PC-3 (cell line): ENCODE results near the gene CUTC. TPM values are rescaled to one million over a fixed set of nuclear protein-coding genes. Genes with fewer than 3 reads are reported as not detected.

Source experiments
- ATAC-seq: fragments of 200-7000 bp; cut with Tn5 transposase; 2 replicates; pipeline ENCODE4 v1.9.1; 2020; ENCODE audit warnings: mild to moderate bottlenecking, moderate library complexity
- BruUV-seq: library from RNA; stranded (reverse); fragments of 400-500 nt; replicated peaks from 2 replicates; lab custom pipeline; 2021; lab: Mats Ljungman, UMichigan
- CTCF ChIA-PET: fragments of 300-600 bp; sonication (Branson Sonifier 250); formaldehyde crosslinking; loops from one replicate; lab custom pipeline; 2022; ENCODE audit warnings: antibody characterized with exemption; lab: Charles Lee
- POLR2A ChIA-PET: fragments of 300-600 bp; sonication (Branson Sonifier 250); formaldehyde crosslinking; loops from one replicate; lab custom pipeline; 2022; ENCODE audit warnings: antibody characterized with exemption; ENCODE audit not compliant: unreplicated experiment; lab: Charles Lee
- DNase-seq: peaks from one replicate; pipeline ENCODE4 v3.0.0-alpha.2; 2015
- H2AFZ ChIP-seq: fragments of 300-600 bp; sonication (generic); 2 replicates; pipeline ENCODE4 v1.6.0; 2016; ENCODE audit warnings: antibody characterized with exemption, low read length
- H3F3A ChIP-seq: fragments of 300-600 bp; sonication (generic); one replicate; pipeline ENCODE4 v1.6.0; 2017; ENCODE audit warnings: antibody characterized with exemption, low read length, control low read depth, mild to moderate bottlenecking; ENCODE audit not compliant: unreplicated experiment
- H3K27ac ChIP-seq: fragments of 300-600 bp; sonication (generic); 2 replicates; pipeline ENCODE4 v1.5.1; 2016; ENCODE audit warnings: mild to moderate bottlenecking, low read length
- H3K27me3 ChIP-seq: fragments of 300-600 bp; sonication (generic); 2 replicates; pipeline ENCODE4 v1.6.1; 2016; ENCODE audit warnings: low read length, mixed read lengths
- H3K36me3 ChIP-seq: fragments of 300-600 bp; sonication (generic); 2 replicates; pipeline ENCODE4 v1.6.1; 2016; ENCODE audit warnings: low read depth, mixed run types, low read length, mixed read lengths
- H3K4me1 ChIP-seq: fragments of 300-600 bp; sonication (generic); 2 replicates; pipeline ENCODE4 v1.5.1; 2016; ENCODE audit warnings: low read length; ENCODE audit not compliant: insufficient read depth
- H3K4me2 ChIP-seq: fragments of 300-600 bp; sonication (generic); 2 replicates; pipeline ENCODE4 v1.6.0; 2016; ENCODE audit warnings: low read length
- H3K4me3 ChIP-seq: fragments of 300-600 bp; sonication (generic); 2 replicates; pipeline ENCODE4 v1.5.1; 2016; ENCODE audit warnings: mild to moderate bottlenecking, low read length, mixed read lengths
- H3K79me2 ChIP-seq: fragments of 300-600 bp; sonication (generic); 2 replicates; pipeline ENCODE4 v1.6.1; 2017; ENCODE audit warnings: low read length, mixed read lengths
- H3K9ac ChIP-seq: fragments of 300-600 bp; sonication (generic); 2 replicates; pipeline ENCODE4 v1.6.0; 2016; ENCODE audit warnings: mild to moderate bottlenecking, low read length
- H3K9me2 ChIP-seq: fragments of 300-600 bp; sonication (generic); replicated peaks from 2 replicates; pipeline ENCODE4 v1.6.1; 2016; ENCODE audit warnings: mixed run types, low read length, mixed read lengths
- H3K9me3 ChIP-seq: fragments of 300-600 bp; sonication (generic); 2 replicates; pipeline ENCODE4 v1.6.1; 2016; ENCODE audit warnings: low read length, mixed read lengths
- H4K20me1 ChIP-seq: fragments of 300-600 bp; sonication (generic); 2 replicates; pipeline ENCODE4 v1.6.1; 2016; ENCODE audit warnings: low read length, mixed read lengths
- CTCF ChIP-seq: fragments of 300-600 bp; sonication (generic); conservative IDR thresholded peaks from 2 replicates; pipeline ENCODE4 v1.5.1; 2017; ENCODE audit warnings: antibody characterized with exemption, low read depth, mild to moderate bottlenecking, low read length
- EZH2 ChIP-seq: fragments of 300-600 bp; sonication (generic); IDR thresholded peaks from one replicate; pipeline ENCODE4 v1.6.1; 2017; ENCODE audit warnings: antibody characterized with exemption, mild to moderate bottlenecking, low read length; ENCODE audit not compliant: unreplicated experiment
- EZH2phosphoT487 ChIP-seq: fragments of 300-600 bp; sonication (generic); IDR thresholded peaks from 2 replicates; pipeline ENCODE4 v1.6.1; 2018; ENCODE audit warnings: mild to moderate bottlenecking, antibody characterized with exemption, low read length, borderline replicate concordance
- intact Hi-C: fragments of 100-400 bp; cut with micrococcal nuclease; formaldehyde crosslinking; loops from 2 replicates; pipeline ENCODE4 v1.9.0; 2023
- total RNA-seq: library from RNA; depleted of rRNA; stranded (reverse); fragments of >200 nt; gene quantifications from 2 replicates; pipeline ENCODE4 v1.2.3, GENCODE V29; 2014

The CUTC gene
- total RNA-seq, 1 experiment from 2014 or later: 10.2 TPM

GRCh38 chr10:99770408-99771045 lies 38.5 kb downstream of the CUTC start:
- Histone ChIP-seq H3K27ac (no peak overlapping the region), H3F3A (no peaks in the 10 kb centered on the region), H2AFZ (no peak overlapping the region), H3K27me3 (no peaks in the 10 kb centered on the region), H4K20me1 (no peaks in the 10 kb centered on the region), H3K36me3 (no peaks in the 10 kb centered on the region), H3K9me3 (no peaks in the 10 kb centered on the region), H3K4me1 (peaks cover 2% of the 10 kb centered on the region), H3K9ac (no peak overlapping the region), H3K9me2 (no peaks in the 10 kb centered on the region), H3K4me2 (no peak overlapping the region), H3K79me2 (no peaks in the 10 kb centered on the region), H3K4me3 (no peak overlapping the region)
- ChIA-PET POLR2A (no interaction called here), CTCF (no interaction called here)
- no TSS peak for BruUV-seq
- no peak for TF ChIP-seq EZH2
- TF ChIP-seq EZH2phosphoT487: no peak
- no peak for TF ChIP-seq CTCF
- intact Hi-C loops: no loop called here
- no peak for ATAC-seq
- no peak for DNase-seq

GRCh38 chr10:99775850-99776249 lies 43.8 kb downstream of the CUTC start:
- POLR2A ChIA-PET: interaction anchor here (0.7 kb wide), 1 partner anchor 233 kb away, joined by 4 read pairs; no protein-coding TSS in a partner anchor

More at GRCh38 chr10:99775850-99776249, 43.8 kb downstream of the CUTC start:
- Histone ChIP-seq H3K9ac (peak overlapping the region; percentile 61), H3K79me2 (no peaks in the 10 kb centered on the region), H3K27me3 (no peaks in the 10 kb centered on the region), H3K27ac (peak overlapping the region; percentile 93), H3K4me1 (peaks cover 51% of the 10 kb centered on the region), H3K4me3 (no peak overlapping the region), H3K9me2 (no peaks in the 10 kb centered on the region), H4K20me1 (no peaks in the 10 kb centered on the region), H3K9me3 (no peaks in the 10 kb centered on the region), H3K36me3 (no peaks in the 10 kb centered on the region), H3K4me2 (peak overlapping the region; percentile 70), H3F3A (peaks cover 12% of the 10 kb centered on the region), H2AFZ (peak overlapping the region; percentile 40; the same call in 1 of the 2 replicates)
- CTCF ChIA-PET: no interaction called here
- intact Hi-C loops: loop anchor here (5.0 kb wide), 2 partner anchors 34 to 56 kb away; no protein-coding TSS in a partner anchor
- ATAC-seq: peak; percentile 56
- DNase-seq: peak; percentile 76
- no TSS peak for BruUV-seq
- no peak for TF ChIP-seq EZH2phosphoT487
- TF ChIP-seq CTCF: no peak
- no peak for TF ChIP-seq EZH2
